ENCODE results near the gene FANCD2.

- TF ChIP-seq CTCF (IDR thresholded peaks at IDR 0.05; ENCODE audit: low read length) (no peak), EZH2 (optimal IDR thresholded peaks at IDR 0.05; ENCODE audit: low read depth, low read length) (no peak)
These were observed 8.5 kb upstream of the FANCD2 start for GRCh38 chr3:10017636-10018292.

Measured in MM.1S (cell line).